Heart left ventricle (tissue), 13 donors: ENCODE measurements around the gene FOXF2.

Source experiments
- CTCF ChIP-seq, 12 donors: fragments of 200-600 bp; sonication (generic) in 4 of 12; IDR thresholded peaks; one replicate each; pipeline versions ENCODE4 v1.5.0 to v1.8.0; 2018 to 2022; ENCODE audit warnings: antibody characterized with exemption in 12 of 12, mild to moderate bottlenecking in 5 of 12
- POLR2A ChIP-seq, 2 donors: fragments of 450-650 bp; IDR thresholded peaks; one replicate each; pipeline ENCODE4 v1.6.1; 2017; ENCODE audit warnings: antibody characterized with exemption in 2 of 2, mild to moderate bottlenecking in 2 of 2, moderate library complexity in 2 of 2
- donor health status: ischemic (EF 13 %, LVEDD 7.1; RV severe dilation, severe dysfunction).
- donor health status: DM: no; HTN: yes; CAD: no.
- donor health status: DM: no; HTN: no; CAD: no.
- donor health status: ischemic (EF 25% LVEDD 6.9; RV normal size, moderate dysfunction).
- donor health status: ischemic (EF 25% LVEDD 5.7; RV mildly dilated, moderate dysfunction).
- donor health status: ischemic (EF 35%, LVEDD 5.7; RV mildly dilated, moderate dysfunction).
- donor health status: nonischemic (EF 11% LVEDD 7.7; RV severe dilation, severe dysfunction).
- donor health status: DM: yes; HTN: yes; CAD: no.
- donor health status: PGD.
- donor health status: ischemic (EF 29% LVEDD 5.4; RV normal size, mild dysfunction).
- donor health status: nonischemic (EF 23%, LVEDD 6.1; RV moderate dilation, normal function).

GRCh38 chr6:1351381-1352008 lies 37.9 kb upstream of the FOXF2 start:
- TF ChIP-seq POLR2A (IDR thresholded peaks at IDR 0.05) (no peak), CTCF (IDR thresholded peaks at IDR 0.05) (no peak)
